ENCODE data around the gene CCDC198.

DNA sequence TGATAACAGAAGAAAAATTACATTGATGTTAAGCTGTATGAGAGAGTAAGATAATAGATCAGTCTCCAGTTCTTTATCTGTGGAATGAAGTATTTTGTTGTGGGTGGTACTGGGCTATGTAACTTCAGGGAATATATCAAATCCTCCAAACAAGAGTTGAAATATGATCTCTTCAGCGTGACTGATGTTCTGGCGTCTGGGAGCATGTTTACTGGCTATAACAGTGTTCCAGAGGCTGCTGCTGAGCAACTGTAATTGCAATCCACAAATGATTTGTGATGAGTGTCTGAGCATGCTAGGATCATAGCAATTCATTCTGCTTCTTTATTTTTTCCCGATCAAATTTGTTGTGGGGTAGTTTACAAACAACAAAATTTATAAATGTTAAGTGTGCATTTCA lies 18.6 kb upstream of the CCDC198 start:
- TF ChIP-seq, protein P1, sequence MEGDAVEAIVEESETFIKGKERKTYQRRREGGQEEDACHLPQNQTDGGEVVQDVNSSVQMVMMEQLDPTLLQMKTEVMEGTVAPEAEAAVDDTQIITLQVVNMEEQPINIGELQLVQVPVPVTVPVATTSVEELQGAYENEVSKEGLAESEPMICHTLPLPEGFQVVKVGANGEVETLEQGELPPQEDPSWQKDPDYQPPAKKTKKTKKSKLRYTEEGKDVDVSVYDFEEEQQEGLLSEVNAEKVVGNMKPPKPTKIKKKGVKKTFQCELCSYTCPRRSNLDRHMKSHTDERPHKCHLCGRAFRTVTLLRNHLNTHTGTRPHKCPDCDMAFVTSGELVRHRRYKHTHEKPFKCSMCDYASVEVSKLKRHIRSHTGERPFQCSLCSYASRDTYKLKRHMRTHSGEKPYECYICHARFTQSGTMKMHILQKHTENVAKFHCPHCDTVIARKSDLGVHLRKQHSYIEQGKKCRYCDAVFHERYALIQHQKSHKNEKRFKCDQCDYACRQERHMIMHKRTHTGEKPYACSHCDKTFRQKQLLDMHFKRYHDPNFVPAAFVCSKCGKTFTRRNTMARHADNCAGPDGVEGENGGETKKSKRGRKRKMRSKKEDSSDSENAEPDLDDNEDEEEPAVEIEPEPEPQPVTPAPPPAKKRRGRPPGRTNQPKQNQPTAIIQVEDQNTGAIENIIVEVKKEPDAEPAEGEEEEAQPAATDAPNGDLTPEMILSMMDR (optimal IDR thresholded peaks at IDR 0.05 in 1 of 3, IDR thresholded peaks at IDR 0.05 in 1 of 3, conservative IDR thresholded peaks at IDR 0.05 in 1 of 3; ENCODE audit: extremely low read depth in 1 of 3, insufficient read depth in 2 of 3, low read length in 3 of 3): no peak
- no peak for TF ChIP-seq EZH2 (IDR thresholded peaks at IDR 0.05; ENCODE audit: low read length)
